Measurements from ENCODE around the gene GPX8. TPM values are rescaled to one million over a fixed set of nuclear protein-coding genes. Genes with fewer than 3 reads are reported as not detected.

GPX8 gene
- total and polyA plus RNA-seq, 9 of the 15 experiments (the other 6 are each of a cell fraction or from before 2014, with no cell fraction given) = 0.62 to 1.8 (median 1.2) TPM

GRCh38 chr5:55160493-55161209 is 680 bp downstream of the GPX8 start (continued):
- TF ChIP-seq ZNF431 (CRISPR knock-in tag; IDR thresholded peaks at IDR 0.05) (no peak), MED1 (CRISPR knock-in tag; IDR thresholded peaks at IDR 0.05; ENCODE audit: borderline replicate concordance) (no peak), PHF8 (IDR thresholded peaks at IDR 0.05; ENCODE audit: borderline replicate concordance, low read length) (0 out of 2 replicates have a peak, but pooled peaks have one; percentile 13), ZNF778 (CRISPR knock-in tag; IDR thresholded peaks at IDR 0.05) (no peak), ZNF785 (CRISPR knock-in tag; IDR thresholded peaks at IDR 0.05) (no peak), MAZ (CRISPR knock-in tag; conservative IDR thresholded peaks at IDR 0.05 in 1 of 2, IDR thresholded peaks at IDR 0.05 in 1 of 2) (no peak), RBM25 (IDR thresholded peaks at IDR 0.05; ENCODE audit: low read depth, low read length, severe bottlenecking) (no peak), TEAD2 (tag; IDR thresholded peaks at IDR 0.05) (no peak)
- TF ChIP-seq, protein P1, sequence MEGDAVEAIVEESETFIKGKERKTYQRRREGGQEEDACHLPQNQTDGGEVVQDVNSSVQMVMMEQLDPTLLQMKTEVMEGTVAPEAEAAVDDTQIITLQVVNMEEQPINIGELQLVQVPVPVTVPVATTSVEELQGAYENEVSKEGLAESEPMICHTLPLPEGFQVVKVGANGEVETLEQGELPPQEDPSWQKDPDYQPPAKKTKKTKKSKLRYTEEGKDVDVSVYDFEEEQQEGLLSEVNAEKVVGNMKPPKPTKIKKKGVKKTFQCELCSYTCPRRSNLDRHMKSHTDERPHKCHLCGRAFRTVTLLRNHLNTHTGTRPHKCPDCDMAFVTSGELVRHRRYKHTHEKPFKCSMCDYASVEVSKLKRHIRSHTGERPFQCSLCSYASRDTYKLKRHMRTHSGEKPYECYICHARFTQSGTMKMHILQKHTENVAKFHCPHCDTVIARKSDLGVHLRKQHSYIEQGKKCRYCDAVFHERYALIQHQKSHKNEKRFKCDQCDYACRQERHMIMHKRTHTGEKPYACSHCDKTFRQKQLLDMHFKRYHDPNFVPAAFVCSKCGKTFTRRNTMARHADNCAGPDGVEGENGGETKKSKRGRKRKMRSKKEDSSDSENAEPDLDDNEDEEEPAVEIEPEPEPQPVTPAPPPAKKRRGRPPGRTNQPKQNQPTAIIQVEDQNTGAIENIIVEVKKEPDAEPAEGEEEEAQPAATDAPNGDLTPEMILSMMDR (IDR thresholded peaks at IDR 0.05 in 2 of 3, conservative IDR thresholded peaks at IDR 0.05 in 1 of 3; ENCODE audit: insufficient read depth in 2 of 3, low read depth in 1 of 3, low read length in 3 of 3) = no peak
